SU-DHL-6 (cell line): ENCODE data around the gene SLC8A3.

Experiments
- EZH2phosphoT487 ChIP-seq: fragments of 200-600 bp; sonication (generic), shearing (Covaris generic); conservative IDR thresholded peaks from 2 replicates; pipeline ENCODE4 v1.6.1; 2018; ENCODE audit warnings: mild to moderate bottlenecking, antibody characterized with exemption, low read length, moderate library complexity, mixed read lengths
- TF ChIP-seq, protein P1 (sequence below): fragments of 200-600 bp; sonication (generic); IDR thresholded peaks from one replicate; pipeline ENCODE4 v1.5.1; 2017; ENCODE audit warnings: antibody characterized with exemption, mild to moderate bottlenecking, low read length, moderate library complexity; ENCODE audit not compliant: insufficient read depth, poor library complexity, severe bottlenecking

DNA sequence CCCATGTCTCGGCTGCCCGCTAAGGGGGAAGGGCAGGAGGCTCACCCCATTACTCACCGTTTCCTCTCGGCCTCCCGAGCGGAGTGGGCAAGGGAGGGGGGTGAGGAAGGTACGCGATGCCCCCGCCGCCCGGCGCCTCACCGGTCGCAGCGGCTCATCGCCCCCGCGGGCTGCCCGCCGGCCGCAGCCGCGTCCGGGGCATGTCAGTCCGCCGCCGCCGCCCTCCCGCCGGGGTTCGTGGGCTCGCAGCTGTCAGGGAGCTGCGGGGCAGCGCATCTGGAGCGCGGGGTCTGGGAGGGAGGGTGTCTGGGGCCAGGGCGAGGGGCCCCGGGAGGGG is 461 bp downstream of the SLC8A3 start:
- TF ChIP-seq, protein P1, sequence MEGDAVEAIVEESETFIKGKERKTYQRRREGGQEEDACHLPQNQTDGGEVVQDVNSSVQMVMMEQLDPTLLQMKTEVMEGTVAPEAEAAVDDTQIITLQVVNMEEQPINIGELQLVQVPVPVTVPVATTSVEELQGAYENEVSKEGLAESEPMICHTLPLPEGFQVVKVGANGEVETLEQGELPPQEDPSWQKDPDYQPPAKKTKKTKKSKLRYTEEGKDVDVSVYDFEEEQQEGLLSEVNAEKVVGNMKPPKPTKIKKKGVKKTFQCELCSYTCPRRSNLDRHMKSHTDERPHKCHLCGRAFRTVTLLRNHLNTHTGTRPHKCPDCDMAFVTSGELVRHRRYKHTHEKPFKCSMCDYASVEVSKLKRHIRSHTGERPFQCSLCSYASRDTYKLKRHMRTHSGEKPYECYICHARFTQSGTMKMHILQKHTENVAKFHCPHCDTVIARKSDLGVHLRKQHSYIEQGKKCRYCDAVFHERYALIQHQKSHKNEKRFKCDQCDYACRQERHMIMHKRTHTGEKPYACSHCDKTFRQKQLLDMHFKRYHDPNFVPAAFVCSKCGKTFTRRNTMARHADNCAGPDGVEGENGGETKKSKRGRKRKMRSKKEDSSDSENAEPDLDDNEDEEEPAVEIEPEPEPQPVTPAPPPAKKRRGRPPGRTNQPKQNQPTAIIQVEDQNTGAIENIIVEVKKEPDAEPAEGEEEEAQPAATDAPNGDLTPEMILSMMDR = no peak
- no peak for TF ChIP-seq EZH2phosphoT487
